ENCODE data around the gene SDK1. TPM values are rescaled to one million over a fixed set of nuclear protein-coding genes. Genes with fewer than 3 reads are reported as not detected.

Gene SDK1
- total and polyA plus RNA-seq, 8 donors: 1.6 to 11.2 (median 6.6) TPM

- Histone ChIP-seq H3K27me3 (peaks cover 0 to 8% (median 0%) of the 10 kb centered on the region in 3 donors), H3K36me3 (no peaks in the 10 kb centered on the region), H3K4me1 (no peaks in the 10 kb centered on the region), H3K9me3 (no peaks in the 10 kb centered on the region), H3K4me3 (no peak overlapping the region), H3K27ac (peak overlapping the region in 3 of 5 donors; percentile 20 to 46 (median 39))
- intact Hi-C loops (cut with DNase I; ENCODE audit: low total_unique reads): no loop called here
- WGBS, 5 donors: 37 to 62% (median 56%) methylated on average over 7 to 9 of the region's 9 CpGs
- TF ChIP-seq CTCF (IDR thresholded peaks at IDR 0.05) (no peak), EP300 (IDR thresholded peaks at IDR 0.05) (no peak), POLR2AphosphoS5 (IDR thresholded peaks at IDR 0.05) (no peak)
- peak in 1 of 2 donors; percentile 83 for DNase-seq
Measured at GRCh38 chr7:3267966-3268690, 32.9 kb upstream of the SDK1 start.

GRCh38 chr7:3270362-3270761 is 30.7 kb upstream of the SDK1 start:
- Histone ChIP-seq H3K36me3 (no peaks in the 10 kb centered on the region), H3K4me1 (no peaks in the 10 kb centered on the region), H3K9me3 (no peaks in the 10 kb centered on the region), H3K4me3 (no peak overlapping the region), H3K27ac (no peak overlapping the region), H3K27me3 (peaks cover 0 to 8% (median 0%) of the 10 kb centered on the region in 3 donors)
- intact Hi-C loops (cut with DNase I; ENCODE audit: low total_unique reads): no loop called here
- TF ChIP-seq CTCF (IDR thresholded peaks at IDR 0.05) (no peak), POLR2AphosphoS5 (IDR thresholded peaks at IDR 0.05) (no peak), POLR2A (IDR thresholded peaks at IDR 0.05) (no peak), EP300 (IDR thresholded peaks at IDR 0.05) (no peak)
- no peak for DNase-seq

- no peak for DNase-seq
- no peak for TF ChIP-seq EP300 (IDR thresholded peaks at IDR 0.05)
- no peak for TF ChIP-seq POLR2A (IDR thresholded peaks at IDR 0.05)
- TF ChIP-seq POLR2AphosphoS5 (IDR thresholded peaks at IDR 0.05): no peak
- WGBS, 5 donors: 73 to 84% (median 83%) methylated on average over 2 of the region's 2 CpGs
- peaks cover 0 to 7% (median 0%) of the 10 kb centered on the region in 3 donors for H3K27me3 ChIP-seq
- intact Hi-C loops (cut with DNase I; ENCODE audit: low total_unique reads): no loop called here
- no peaks in the 10 kb centered on the region for H3K9me3 ChIP-seq
- H3K27ac ChIP-seq: no peak overlapping the region
- H3K4me3 ChIP-seq: no peak overlapping the region
- H3K4me1 ChIP-seq: no peaks in the 10 kb centered on the region
- no peaks in the 10 kb centered on the region for H3K36me3 ChIP-seq
Measured at GRCh38 chr7:3271298-3271697, 29.8 kb upstream of the SDK1 start.

- WGBS, 5 donors: 52 to 72% (median 69%) methylated on average over 2 of the region's 2 CpGs
- H3K4me1 ChIP-seq: no peaks in the 10 kb centered on the region
- peak in 1 of 2 donors; percentile 20 for DNase-seq
- no peak overlapping the region for H3K4me3 ChIP-seq
- no peaks in the 10 kb centered on the region for H3K36me3 ChIP-seq
- H3K27ac ChIP-seq: no peak overlapping the region
- intact Hi-C loops (cut with DNase I; ENCODE audit: low total_unique reads): no loop called here
- no peaks in the 10 kb centered on the region for H3K27me3 ChIP-seq
- no peak for TF ChIP-seq CTCF (IDR thresholded peaks at IDR 0.05)
- no peak for TF ChIP-seq POLR2A (IDR thresholded peaks at IDR 0.05)
- no peak for TF ChIP-seq POLR2AphosphoS5 (IDR thresholded peaks at IDR 0.05)
- TF ChIP-seq EP300 (IDR thresholded peaks at IDR 0.05): no peak
- no peaks in the 10 kb centered on the region for H3K9me3 ChIP-seq
Measured at GRCh38 chr7:3272691-3273141, 28.3 kb upstream of the SDK1 start.

- no peak for TF ChIP-seq CTCF (IDR thresholded peaks at IDR 0.05)
- no peak for TF ChIP-seq POLR2A (IDR thresholded peaks at IDR 0.05)
- no peak for TF ChIP-seq POLR2AphosphoS5 (IDR thresholded peaks at IDR 0.05)
- no peak for TF ChIP-seq EP300 (IDR thresholded peaks at IDR 0.05)
- Histone ChIP-seq H3K27me3 (no peaks in the 10 kb centered on the region), H3K27ac (no peak overlapping the region), H3K36me3 (no peaks in the 10 kb centered on the region), H3K9me3 (no peaks in the 10 kb centered on the region), H3K4me1 (no peaks in the 10 kb centered on the region), H3K4me3 (no peak overlapping the region)
- WGBS, 5 donors: 74 to 98% (median 84%) methylated on average over 1 of the region's 1 CpG
- intact Hi-C loops (cut with DNase I; ENCODE audit: low total_unique reads): no loop called here
- no peak for DNase-seq
Measured at GRCh38 chr7:3274131-3274530, 26.9 kb upstream of the SDK1 start.
